ENCODE results near the gene PDE7B.
"Not testable (repeated sequence)": the region's sequence is repeated elsewhere in the genome, so short reads cannot be mapped to it uniquely, and the experiment has no call there.

PDE7B gene

DNA sequence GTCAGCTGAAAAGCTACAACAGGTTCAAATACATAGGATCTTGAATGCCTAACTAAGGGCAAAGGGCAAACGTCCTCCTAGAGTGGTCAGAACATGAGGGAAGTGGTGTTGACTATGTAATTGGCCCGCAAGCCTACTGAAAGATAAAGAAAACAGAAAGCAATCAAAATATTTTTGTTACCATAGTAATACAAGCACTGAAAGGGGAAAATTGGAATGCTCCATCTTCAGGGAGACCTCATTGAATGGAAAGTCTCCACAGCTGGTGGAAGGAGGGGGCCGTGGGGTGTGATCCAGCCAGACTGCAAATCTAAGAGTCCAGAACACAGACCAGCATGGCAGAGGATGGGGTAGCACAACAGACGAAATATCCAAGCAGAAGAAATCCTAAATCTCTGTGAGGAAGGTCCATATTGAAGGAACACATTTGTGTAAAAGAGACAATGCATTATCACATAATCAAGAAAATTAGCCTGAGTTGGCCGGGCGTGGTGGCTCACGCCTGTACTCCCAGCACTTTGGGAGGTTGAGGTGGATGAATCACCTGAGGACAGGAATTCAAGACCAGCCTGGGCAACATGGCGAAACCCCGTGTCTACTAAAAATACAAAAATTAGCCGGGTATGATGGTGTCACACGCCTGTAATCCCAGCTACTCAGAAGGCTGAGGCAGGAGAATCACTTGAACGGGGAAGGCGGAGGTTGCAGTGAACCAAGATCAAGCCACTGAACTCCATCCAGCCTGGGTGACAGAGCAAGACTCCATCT is 359.1 kb downstream of the PDE7B start:
- no peak for DNase-seq

DNA sequence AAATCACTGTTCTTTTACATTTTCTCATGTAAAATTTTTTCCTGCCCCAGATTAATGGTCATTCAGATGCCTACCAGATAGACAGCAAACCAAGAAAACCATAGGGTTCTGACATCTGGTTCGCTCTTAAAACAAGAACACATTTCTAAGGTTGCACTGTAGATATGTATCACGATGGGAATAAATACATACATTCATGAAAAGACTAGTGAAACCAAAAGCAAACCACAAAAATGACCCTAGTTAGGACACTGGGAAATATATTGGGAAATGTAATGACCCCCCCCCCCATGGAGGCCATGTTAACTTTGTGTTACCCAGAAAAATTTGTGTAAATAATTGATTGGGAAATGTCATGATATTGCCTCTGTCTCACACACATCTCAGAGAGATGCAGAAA is 361.1 kb downstream of the PDE7B start:
- DNase-seq: no peak

DNA sequence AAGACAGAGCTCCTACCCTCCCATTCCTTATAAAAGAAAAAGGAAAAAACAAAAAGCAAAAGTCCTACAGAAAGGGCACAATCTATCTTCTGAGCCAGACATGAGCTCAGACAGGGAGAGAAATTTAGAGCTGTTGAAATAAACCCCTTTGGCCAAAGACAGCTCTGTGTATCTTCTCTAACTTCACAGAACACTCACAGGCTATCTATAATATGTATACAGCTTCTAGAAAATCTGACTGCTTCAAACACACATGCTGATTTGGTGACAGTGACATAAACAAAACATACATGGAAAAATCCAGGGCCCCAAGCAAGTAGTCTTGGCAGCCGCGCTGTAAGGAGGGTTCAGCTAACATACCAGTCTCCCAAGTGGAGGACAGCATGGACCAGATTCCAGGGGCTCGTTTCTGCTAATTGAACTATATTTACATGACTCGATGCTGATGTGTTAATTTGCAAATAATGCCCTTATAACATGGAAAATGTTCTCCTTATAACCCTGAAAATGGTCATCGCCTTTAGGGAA is 361.6 kb downstream of the PDE7B start:
- DNase-seq: no peak

DNA sequence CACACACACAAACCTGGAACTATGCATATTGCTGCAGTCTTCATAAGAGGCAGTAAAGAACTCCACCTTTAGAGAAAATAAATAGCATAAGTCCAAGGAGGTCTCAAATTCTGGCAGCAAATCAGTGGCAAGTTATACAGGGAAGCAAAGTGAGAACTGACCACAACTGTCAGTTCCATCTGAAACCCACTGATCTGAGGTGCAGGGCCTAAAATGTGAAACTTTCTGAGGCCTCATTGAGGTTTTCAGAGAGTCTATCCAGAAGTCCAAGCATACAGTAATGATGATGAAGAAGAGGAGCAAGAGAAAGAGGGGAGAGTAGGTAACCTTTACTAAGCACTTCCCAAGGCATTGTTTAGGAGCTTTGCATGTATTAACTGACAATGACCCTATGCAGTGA is 362.4 kb downstream of the PDE7B start:
- DNase-seq: no peak

DNA sequence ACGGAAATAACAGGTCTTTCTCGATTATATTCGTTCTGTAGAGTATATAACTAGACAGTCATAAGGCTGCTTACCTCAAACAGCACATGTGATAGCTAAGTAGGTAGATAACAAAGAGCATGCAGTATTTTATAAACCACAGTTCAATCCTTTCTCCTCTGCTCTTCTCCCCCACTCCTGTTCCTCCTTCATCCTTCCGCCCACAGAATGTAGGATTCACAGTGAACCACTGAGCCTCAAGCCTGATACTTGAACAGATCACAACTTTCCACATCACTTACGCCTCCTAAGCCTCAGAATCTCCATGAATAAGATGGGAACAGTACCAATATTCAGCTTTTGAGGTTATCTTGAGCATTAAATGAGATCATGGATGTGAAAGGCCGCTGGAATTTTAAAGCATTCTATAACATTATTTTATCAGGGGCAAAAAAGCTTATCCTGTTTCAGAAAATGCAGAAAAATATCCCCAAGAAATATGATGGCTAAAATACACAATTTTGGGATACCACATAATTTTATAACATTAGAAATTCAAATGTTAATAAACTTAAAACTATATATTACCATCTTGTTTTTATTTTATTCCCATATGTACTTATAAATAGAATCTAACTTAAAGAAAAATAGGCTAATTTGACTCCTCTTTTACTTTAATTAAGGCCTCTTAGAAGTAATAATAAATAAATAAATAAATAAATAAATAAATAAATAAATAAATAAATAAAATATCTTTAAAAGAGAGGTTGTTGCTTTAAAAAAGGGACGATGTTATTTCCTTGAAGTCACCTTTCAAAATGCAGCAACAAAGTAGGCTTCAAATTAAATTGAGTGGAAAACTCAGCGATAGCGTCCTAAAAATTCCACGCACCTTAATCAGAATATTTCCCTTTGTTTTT is 365.3 kb downstream of the PDE7B start:
- DNase-seq: no peak

DNA sequence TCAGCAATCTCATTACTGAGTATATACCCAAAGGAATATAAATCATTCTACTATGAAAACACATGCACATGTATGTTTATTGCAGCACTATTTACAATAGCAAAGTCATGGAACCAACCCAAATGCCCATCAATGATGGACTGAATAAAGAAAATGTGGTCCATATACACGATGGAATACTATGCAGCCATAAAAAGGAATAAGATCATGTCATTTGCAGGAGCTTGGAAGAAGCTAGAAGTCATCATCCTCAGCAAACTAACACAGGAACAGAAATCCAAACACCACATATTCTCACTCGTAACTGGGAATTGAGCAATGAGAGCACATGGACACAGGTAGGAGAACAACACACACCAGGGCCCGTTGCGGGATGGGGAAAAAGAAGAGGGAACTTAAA is 373.5 kb downstream of the PDE7B start:
- not testable (repeated sequence) for DNase-seq

DNA sequence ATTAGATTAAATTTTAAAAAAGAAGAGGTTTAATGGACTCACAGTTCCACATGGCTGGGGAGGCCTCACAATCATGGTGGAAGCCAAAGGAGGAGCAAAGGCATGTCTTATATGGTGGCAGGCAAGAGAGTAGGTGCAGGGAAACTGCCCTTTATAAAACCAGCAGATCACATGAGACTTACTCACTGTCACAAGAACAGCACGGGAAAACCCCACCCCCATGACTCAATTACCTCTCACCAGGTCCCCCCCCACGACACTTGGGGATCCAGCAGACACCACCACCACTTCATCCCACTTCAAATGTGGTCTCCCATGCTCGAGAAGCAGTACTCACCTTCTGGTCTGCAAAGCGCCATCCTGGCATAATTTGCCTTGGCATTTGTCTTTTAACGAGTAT is 374.0 kb downstream of the PDE7B start:
- peak; percentile 21 for DNase-seq

DNA sequence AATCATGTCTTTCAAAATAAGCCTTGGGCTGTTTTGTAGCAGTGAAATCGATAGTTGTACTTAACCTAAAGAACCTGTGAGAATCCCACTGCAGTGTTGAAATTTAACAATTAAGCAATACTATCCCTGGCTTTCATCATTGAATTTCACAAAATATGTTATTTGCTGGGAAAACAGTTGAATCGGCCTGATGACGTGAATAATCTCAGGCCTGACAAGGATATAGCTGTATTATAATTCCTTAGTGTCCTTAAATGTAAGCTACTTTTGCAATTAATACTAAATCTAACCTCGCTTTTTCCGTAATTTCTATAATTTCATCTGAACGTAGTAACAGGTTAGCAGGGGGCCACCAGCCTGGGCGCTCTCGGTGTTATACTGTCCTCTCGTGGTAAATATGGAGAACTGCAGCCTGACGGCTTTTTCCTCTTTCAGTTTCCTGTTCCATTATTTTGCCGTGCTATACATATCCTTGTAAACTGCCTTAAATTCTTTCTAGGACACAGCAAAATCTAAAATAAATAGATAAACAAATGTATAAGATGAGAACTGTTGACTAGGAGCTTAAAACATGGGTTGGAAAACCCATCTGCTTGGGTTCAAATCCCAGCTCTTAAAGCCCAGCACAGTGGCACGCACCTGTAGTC is 374.6 kb downstream of the PDE7B start:
- DNase-seq: peak; percentile 68

DNA sequence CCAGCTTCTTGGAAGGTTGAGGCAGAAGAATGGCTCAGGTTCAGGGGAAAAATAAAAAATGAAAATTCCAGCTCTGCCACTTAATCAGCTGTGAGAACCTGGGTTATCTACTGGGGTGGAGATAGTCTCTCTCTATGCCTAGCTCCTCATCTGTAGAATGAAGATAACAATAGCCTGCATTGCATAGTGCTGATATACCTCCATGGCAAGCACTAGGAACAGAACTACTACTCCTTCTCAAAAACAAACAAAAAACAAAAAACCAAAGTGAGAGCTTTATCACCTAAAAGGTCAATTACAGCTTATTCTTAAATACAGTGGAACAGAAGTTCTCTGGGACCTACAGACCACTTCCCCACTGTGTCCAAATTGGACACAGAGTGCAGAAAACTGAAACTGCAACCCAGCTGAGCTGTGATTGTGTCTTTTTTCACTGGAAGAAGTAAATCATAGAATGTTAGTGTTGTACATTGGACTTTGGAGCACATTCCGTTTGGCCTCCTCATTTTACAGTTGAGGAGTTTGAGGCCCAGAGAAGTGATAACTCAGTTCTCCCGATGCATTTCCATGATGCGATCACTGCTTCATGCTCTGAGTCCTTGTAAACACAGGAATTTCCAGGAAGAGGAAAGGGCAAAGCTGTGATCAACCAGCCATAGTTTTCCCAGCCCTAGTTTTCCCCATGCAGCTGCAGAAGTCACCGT is 375.3 kb downstream of the PDE7B start:
- no peak for DNase-seq

DNA sequence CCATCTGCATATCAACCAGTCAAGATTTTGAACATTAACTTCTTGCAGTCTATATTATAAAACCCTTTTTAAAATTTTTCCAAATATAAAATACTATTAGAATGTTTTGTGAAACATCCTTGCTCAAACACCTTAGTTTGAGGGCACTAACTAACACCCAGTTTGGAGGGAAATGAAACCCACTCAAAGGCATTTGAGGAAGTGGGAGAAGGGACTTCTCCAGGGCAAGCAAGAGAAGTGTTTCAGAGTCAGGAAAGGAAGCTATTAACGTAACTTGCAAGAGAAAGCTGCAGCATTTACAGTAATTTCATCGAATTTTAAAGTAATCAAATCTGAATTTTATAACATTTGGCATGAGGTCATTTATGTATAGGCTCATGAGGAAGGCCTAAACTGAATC is 377.3 kb downstream of the PDE7B start:
- DNase-seq: no peak

DNA sequence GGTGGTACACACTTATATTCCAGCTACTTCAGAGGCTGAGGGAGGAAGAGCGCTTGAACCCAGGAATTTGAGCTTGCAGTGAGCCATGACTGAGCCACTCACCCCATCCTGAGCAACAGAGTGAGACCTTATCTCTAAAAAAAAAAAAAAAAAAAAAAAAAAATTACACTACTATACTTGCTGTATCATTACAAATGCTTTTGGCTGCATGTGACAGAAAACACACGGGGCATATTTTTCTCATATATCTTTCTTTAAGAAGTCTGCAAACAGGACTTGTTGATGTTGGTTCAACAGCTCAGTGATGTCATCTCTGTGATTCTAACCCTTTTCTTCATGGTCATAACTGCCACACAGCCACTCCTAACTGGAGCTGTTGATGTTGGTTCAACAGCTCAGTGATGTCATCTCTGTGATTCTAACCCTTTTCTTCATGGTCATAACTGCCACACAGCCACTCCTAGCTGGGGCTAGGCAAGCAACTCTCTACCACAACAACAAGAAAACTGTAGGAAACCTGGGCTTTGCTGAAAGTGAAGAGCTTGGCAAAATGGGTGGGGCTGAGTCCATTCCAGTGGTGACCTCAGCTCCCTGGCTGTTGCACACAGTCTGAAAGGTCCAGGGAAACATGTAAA is 378.8 kb downstream of the PDE7B start:
- DNase-seq: no peak

DNA sequence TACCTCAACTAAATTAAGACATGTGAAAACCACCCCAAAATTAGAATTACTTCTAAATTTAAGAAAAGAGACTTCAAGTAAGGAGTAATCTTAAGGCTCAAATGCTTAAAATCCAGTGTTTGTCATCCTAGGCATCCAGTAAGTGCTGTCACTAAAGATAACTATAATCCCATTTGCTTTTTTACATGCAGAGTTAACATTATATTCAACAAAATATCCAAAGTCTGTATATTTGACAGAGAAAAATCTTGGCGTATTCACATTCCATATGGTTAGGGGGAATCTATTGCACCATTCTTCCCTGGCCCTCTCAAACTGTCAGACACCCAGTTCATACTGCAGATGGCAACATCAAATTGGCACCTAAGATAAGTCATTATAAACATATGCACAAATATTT is 381.2 kb downstream of the PDE7B start:
- no peak for DNase-seq

DNA sequence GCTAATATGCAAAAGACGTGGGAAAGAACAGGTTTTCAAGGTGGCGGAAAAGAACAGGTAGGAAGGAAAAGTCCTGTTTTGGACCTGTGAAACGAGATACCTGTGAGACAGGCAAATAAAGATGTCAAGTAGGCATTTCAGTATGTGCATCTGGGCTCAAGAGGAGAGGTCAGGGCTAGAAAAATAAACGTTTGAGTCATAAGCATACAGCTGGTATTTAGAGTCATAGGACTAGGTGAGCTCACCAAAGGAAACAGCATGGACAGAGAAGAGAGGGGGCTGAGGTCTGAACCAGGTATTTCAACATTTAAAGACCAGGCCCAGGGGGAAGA is 383.7 kb downstream of the PDE7B start:
- DNase-seq: no peak

DNA sequence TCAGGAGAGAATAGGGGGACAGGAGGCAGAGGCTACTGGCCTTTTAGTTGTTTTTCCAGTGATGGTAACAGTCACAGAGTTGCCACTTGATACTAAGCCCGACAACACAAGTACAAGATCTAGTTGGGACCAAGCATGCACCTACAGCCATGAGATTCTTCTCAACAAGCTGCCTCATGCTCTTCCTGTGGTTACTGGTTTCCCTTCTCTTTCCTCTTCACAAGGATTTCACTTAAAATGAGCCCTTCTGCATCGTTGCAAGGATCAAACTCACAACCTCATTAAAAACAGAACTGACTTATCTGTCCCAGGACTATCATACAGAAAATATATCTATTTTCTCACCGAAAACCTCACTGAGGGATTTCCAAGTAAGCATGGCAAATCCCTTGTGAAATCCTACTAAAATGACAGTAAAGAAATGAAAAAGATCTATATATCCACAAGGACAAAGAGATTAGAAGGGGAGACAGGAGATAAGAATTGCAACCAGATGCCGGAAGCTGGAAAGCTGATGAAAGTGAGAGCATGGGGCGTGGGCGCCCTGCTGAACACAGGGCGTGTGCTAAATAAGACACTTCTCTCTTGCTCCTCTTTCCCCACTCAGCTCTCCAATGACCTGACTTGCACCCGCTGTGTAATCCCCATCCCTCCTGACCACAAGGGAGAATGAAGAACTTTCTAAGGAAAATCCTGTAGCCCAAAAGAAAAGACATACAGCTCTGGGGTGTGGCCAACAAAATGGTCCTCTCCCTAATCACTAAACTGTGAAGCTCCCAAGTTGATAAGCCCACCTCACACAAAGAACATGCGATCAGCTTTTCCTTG is 385.2 kb downstream of the PDE7B start:
- no peak for DNase-seq

DNA sequence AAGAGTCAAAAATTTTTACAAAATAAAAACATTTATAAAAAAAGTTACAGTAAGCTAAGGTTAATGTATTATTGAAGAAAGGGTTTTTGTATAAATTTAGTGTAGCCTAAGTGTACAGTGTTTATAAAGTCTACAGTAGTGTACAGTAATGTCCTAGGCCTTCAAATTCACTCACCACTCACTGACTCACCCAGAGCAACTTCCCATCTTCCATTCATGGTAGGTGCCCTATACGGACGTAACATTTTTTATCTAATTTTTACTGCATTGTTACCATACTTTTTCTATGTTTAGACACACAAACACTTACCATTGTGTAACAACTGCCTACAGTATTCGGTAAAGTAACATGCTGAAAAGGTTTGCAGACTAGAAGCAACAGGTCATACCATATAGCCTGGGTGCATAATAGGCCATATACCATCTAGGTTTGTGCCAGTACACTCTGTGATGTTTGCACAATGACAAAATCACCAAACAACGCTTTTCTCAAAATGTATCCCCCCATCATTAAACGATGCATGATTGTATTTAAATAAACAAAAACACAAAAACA is 392.6 kb downstream of the PDE7B start:
- DNase-seq: peak; percentile 55

Measured in EL (cell line).